HEK293T (cell line): ENCODE data around the gene ERC2.
A peak's percentile ranks its signal among the peaks of the same experiment; 100 is the strongest.

Experiments
- CTCF ChIA-PET: fragments of 350-600 bp; formaldehyde crosslinking; extraction: SDS; loops from one replicate; lab custom pipeline; 2021; ENCODE audit warnings: antibody characterized with exemption, inconsistent platforms; lab: Yijun Ruan, JAX
- POLR2A ChIA-PET: fragments of 350-600 bp; formaldehyde crosslinking; extraction: SDS; loops from one replicate; lab custom pipeline; 2020; ENCODE audit warnings: antibody characterized with exemption, inconsistent platforms; lab: Yijun Ruan, JAX
- DNase-seq: peaks from one replicate; pipeline ENCODE4 v3.0.0; 2012; ENCODE audit warnings: mixed read lengths; ENCODE audit errors: extremely low spot score
- ARNT ChIP-seq: fragments of 450-650 bp; IDR thresholded peaks from 2 replicates; pipeline ENCODE4 v1.6.1; 2017; ENCODE audit warnings: mild to moderate bottlenecking
- BHLHE40 ChIP-seq: fragments of 450-650 bp; IDR thresholded peaks from 2 replicates; pipeline ENCODE4 v1.6.1; 2016; ENCODE audit warnings: mild to moderate bottlenecking, moderate library complexity, borderline replicate concordance
- CTBP1 ChIP-seq: fragments of 450-650 bp; IDR thresholded peaks from 2 replicates; pipeline ENCODE4 v1.6.1; 2016; ENCODE audit warnings: borderline replicate concordance
- ELF4 ChIP-seq: fragments of 450-650 bp; IDR thresholded peaks from 2 replicates; pipeline ENCODE4 v1.6.1; 2017; ENCODE audit warnings: antibody characterized with exemption
- FOXA1 ChIP-seq: fragments of 450-650 bp; IDR thresholded peaks from 2 replicates; pipeline ENCODE4 v1.6.1; 2016; ENCODE audit warnings: mild to moderate bottlenecking
- FOXK2 ChIP-seq: fragments of 450-650 bp; IDR thresholded peaks from 2 replicates; pipeline ENCODE4 v1.6.1; 2016; ENCODE audit warnings: mild to moderate bottlenecking
- FOXM1 ChIP-seq: fragments of 450-650 bp; IDR thresholded peaks from 2 replicates; pipeline ENCODE4 v1.6.1; 2017; ENCODE audit warnings: mild to moderate bottlenecking, borderline replicate concordance
- HDGF ChIP-seq: fragments of 450-650 bp; IDR thresholded peaks from 2 replicates; pipeline ENCODE4 v1.6.1; 2017; ENCODE audit warnings: antibody characterized with exemption, borderline replicate concordance
- L3MBTL2 ChIP-seq: fragments of 450-650 bp; conservative IDR thresholded peaks from 2 replicates; pipeline ENCODE4 v1.6.1; 2016; ENCODE audit warnings: mild to moderate bottlenecking
- LEF1 ChIP-seq: fragments of 450-650 bp; IDR thresholded peaks from 2 replicates; pipeline ENCODE4 v1.6.1; 2017; ENCODE audit warnings: mild to moderate bottlenecking, borderline replicate concordance
- NFRKB ChIP-seq: fragments of 450-650 bp; IDR thresholded peaks from 2 replicates; pipeline ENCODE4 v1.6.1; 2016; ENCODE audit warnings: mild to moderate bottlenecking, moderate library complexity
- SP1 ChIP-seq: fragments of 450-650 bp; IDR thresholded peaks from 2 replicates; pipeline ENCODE4 v1.6.1; 2017
- SUZ12 ChIP-seq: fragments of 450-650 bp; IDR thresholded peaks from 2 replicates; pipeline ENCODE4 v1.6.1; 2016; ENCODE audit warnings: mild to moderate bottlenecking
- TARDBP ChIP-seq: fragments of 450-650 bp; IDR thresholded peaks from 2 replicates; pipeline ENCODE4 v1.6.1; 2016
- ZNF384 ChIP-seq: fragments of 450-650 bp; IDR thresholded peaks from 2 replicates; pipeline ENCODE4 v1.6.1; 2016
- TF ChIP-seq, protein P1 (sequence below): fragments of 450-650 bp; IDR thresholded peaks from 2 replicates; pipeline ENCODE4 v1.6.1; 2016

ERC2 gene

DNA sequence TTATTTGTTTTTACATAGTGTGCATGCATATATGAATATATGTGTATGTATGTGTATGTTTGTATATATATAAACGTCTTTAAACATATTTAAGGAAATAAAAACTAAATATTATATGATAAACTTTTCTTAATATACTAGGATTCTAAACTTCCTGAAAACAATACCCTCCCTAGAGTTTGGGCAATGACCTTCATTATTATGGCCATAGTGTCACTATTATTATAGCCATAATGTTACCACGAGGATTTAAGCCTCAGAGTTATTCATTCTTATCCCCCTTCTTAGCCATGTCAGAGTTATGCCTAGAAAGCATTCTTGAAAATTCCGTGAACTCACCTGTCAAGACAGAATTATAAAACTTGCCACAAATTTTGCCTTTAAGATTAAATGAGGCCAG is 335.5 kb downstream of the ERC2 start:
- CTCF ChIA-PET, result no interaction called here
- TF ChIP-seq ELF4 (no peak), NFRKB (no peak), FOXA1 (no peak), LEF1 (no peak), L3MBTL2 (no peak), ZNF384 (no peak), BHLHE40 (no peak), TARDBP (no peak), SUZ12 (no peak), ARNT (no peak), HDGF (no peak), SP1 (no peak), FOXM1 (no peak), FOXK2 (no peak), CTBP1 (no peak)
- TF ChIP-seq, protein P1, sequence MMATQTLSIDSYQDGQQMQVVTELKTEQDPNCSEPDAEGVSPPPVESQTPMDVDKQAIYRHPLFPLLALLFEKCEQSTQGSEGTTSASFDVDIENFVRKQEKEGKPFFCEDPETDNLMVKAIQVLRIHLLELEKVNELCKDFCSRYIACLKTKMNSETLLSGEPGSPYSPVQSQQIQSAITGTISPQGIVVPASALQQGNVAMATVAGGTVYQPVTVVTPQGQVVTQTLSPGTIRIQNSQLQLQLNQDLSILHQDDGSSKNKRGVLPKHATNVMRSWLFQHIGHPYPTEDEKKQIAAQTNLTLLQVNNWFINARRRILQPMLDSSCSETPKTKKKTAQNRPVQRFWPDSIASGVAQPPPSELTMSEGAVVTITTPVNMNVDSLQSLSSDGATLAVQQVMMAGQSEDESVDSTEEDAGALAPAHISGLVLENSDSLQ, result no peak
- no peak for DNase-seq
- POLR2A ChIA-PET, result no interaction called here

DNA sequence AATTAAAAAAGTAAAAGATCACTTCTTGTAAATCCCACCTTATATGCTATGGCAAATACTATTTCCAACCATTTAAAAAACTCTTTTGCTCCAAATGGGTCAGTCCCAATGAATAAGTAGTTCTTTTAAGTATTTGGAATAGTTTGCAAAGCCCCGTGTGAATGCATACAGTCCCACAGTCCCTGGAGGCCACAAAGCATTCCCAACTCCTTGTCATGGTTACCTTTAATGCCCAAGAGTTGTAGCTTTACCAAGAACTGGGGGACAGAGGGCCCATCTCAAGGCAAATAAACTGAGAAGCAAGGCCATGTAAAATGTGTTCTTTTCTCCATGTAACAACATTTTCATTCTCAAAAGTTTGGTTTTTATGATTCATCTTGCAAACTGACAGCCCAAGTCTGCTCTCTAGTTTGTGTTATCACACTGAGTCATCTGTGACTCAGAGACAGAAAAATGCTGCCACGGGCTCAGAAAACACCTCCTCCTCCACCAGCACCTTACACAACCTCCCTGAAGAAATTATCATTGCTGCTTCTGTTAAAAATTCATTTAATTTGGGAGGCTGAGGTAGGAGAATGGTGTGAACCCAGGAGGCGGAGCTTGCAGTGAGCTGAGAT is 336.2 kb downstream of the ERC2 start:
- ChIA-PET POLR2A (no interaction called here), CTCF (no interaction called here)
- DNase-seq, result peak; percentile 15
- TF ChIP-seq SUZ12, result no peak
- no peak for TF ChIP-seq HDGF
- no peak for TF ChIP-seq L3MBTL2
- TF ChIP-seq, protein P1, result 0 out of 2 replicates have a peak, but pooled peaks have one; percentile 8

DNA sequence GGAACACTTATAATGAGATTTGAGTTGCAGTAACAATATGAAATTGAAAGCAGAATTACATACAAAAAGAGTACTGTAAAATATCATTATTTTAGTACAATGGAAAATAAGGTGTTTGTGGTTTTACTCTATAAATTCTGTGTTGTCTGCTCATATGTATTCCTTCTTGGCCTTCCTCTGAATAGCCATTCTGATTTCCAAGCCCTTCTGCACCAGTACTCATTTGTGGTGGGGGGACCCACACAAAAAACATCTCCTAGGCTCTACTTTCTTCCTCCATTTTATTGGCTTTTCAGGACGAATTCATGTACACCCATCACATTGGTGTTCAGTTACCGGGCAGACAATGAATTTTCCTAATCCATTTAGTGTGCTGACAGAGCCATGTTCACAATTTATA is 338.2 kb downstream of the ERC2 start:
- no peak for DNase-seq
- no peak for TF ChIP-seq SUZ12
- TF ChIP-seq TARDBP, result no peak
- TF ChIP-seq LEF1, result no peak
- TF ChIP-seq L3MBTL2, result no peak
- TF ChIP-seq ARNT, result no peak
- no peak for TF ChIP-seq FOXM1
- TF ChIP-seq NFRKB, result no peak
- TF ChIP-seq BHLHE40, result no peak
- TF ChIP-seq HDGF, result no peak
- no peak for TF ChIP-seq SP1
- CTCF ChIA-PET, result no interaction called here
- POLR2A ChIA-PET, result no interaction called here

GRCh38 chr3:56126632-56127031 is 341.6 kb downstream of the ERC2 start:
- TF ChIP-seq CTBP1 (no peak), ARNT (no peak), FOXM1 (no peak), LEF1 (no peak), HDGF (no peak), ZNF384 (no peak), SP1 (no peak), FOXK2 (no peak), L3MBTL2 (no peak), BHLHE40 (no peak), TARDBP (no peak), FOXA1 (no peak), SUZ12 (no peak), NFRKB (no peak)
- TF ChIP-seq, protein P1, result no peak
- DNase-seq, result no peak
- CTCF ChIA-PET, result no interaction called here
- POLR2A ChIA-PET, result no interaction called here

- ChIA-PET POLR2A (no interaction called here), CTCF (interaction anchor here (0.7 kb wide), 1 partner anchor 751 kb away, joined by 3 read pairs; no protein-coding TSS in a partner anchor)
- TF ChIP-seq, protein P1, result peak; percentile 50
- TF ChIP-seq FOXK2, result no peak
- TF ChIP-seq SUZ12, result no peak
- DNase-seq, result peak; percentile 45
These were observed 342.8 kb downstream of the ERC2 start for GRCh38 chr3:56125358-56126005.

DNA sequence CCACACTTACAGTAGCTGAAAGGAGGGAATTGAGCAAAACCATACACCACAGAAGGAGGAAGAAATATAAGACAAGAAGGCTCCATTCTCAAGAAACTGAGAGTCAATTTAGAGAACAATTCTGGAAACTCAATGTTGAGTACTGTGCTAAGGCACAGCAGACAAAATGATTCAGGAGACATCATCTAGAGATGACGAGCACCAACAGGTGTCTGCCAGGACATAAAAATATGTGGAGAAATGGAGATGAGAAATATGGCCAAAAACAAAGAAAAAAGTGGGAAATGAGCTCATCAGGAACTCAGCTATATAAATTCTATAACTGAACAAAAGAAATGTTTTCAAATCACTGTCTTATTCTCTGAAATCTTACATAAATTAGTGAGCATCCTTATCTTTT is 343.7 kb downstream of the ERC2 start:
- ChIA-PET POLR2A (no interaction called here), CTCF (no interaction called here)
- TF ChIP-seq CTBP1 (no peak), ARNT (no peak), TARDBP (no peak), FOXK2 (no peak), SP1 (no peak), ELF4 (no peak), LEF1 (no peak), FOXA1 (no peak)
- TF ChIP-seq, protein P1, result no peak
- no peak for DNase-seq
